OCI-LY3 (cell line): Measurements from ENCODE around the gene PARK7.

ENCODE experiments used
- H2AFZ ChIP-seq: fragments of 200-600, 300-600 bp; shearing (Covaris generic); 2 replicates; pipeline ENCODE4 v1.6.0; 2014; ENCODE audit warnings: antibody characterized with exemption, low read depth, low read length
- H3K27ac ChIP-seq: fragments of 200-600, 300-600 bp; sonication (generic); 2 replicates; pipeline ENCODE4 v1.5.1; 2014; ENCODE audit warnings: mild to moderate bottlenecking, low read length, moderate library complexity, mixed read lengths
- H3K27me3 ChIP-seq: fragments of 200-600, 300-600 bp; sonication (generic); 2 replicates; pipeline ENCODE4 v1.6.1; 2014; ENCODE audit warnings: low read depth, low read length, mixed read lengths
- H3K36me3 ChIP-seq: fragments of 200-600, 300-600 bp; sonication (generic); replicated peaks from 2 replicates; pipeline ENCODE3; 2014; ENCODE audit warnings: low read depth, low read length, mixed read lengths
- H3K4me1 ChIP-seq: fragments of 300-600, 200-600 bp; sonication (generic); 2 replicates; pipeline ENCODE4 v1.6.1; 2014; ENCODE audit warnings: low read length, mixed read lengths
- H3K4me2 ChIP-seq: fragments of 200-600, 300-600 bp; sonication (generic); 2 replicates; pipeline ENCODE4 v1.6.1; 2014; ENCODE audit warnings: low read length, mixed read lengths
- H3K4me3 ChIP-seq: fragments of 300-600, 200-600 bp; sonication (generic); 2 replicates; pipeline ENCODE4 v1.5.1; 2014; ENCODE audit warnings: antibody characterized with exemption, mild to moderate bottlenecking, low read length, moderate library complexity
- H3K79me2 ChIP-seq: fragments of 300-600, 200-600 bp; shearing (Covaris generic); 2 replicates; pipeline ENCODE4 v1.6.1; 2014; ENCODE audit warnings: mild to moderate bottlenecking, low read length, mixed read lengths
- H3K9ac ChIP-seq: fragments of 300-600, 200-600 bp; shearing (Covaris generic); 2 replicates; pipeline ENCODE4 v1.6.0; 2014; ENCODE audit warnings: mild to moderate bottlenecking, low read length, moderate library complexity
- H3K9me3 ChIP-seq: fragments of 200-600, 300-600 bp; shearing (Covaris generic); 2 replicates; pipeline ENCODE4 v1.6.1; 2014; ENCODE audit warnings: low read length, mixed read lengths; ENCODE audit not compliant: insufficient read depth
- H4K20me1 ChIP-seq: fragments of 200-600, 300-600 bp; sonication (generic); 2 replicates; pipeline ENCODE4 v1.6.1; 2016; ENCODE audit warnings: low read length, mixed read lengths; ENCODE audit not compliant: insufficient read depth
- CTCF ChIP-seq: fragments of 200-600, 300-600 bp; sonication (generic); IDR thresholded peaks from 2 replicates; pipeline ENCODE4 v1.5.1; 2014; ENCODE audit warnings: antibody characterized with exemption, low read length, low read depth
- EZH2phosphoT487 ChIP-seq: fragments of 200-600 bp; shearing (Covaris generic); IDR thresholded peaks from 2 replicates; pipeline ENCODE4 v1.6.1; 2018; ENCODE audit warnings: antibody characterized with exemption, mixed run types, low read depth

The PARK7 gene

DNA sequence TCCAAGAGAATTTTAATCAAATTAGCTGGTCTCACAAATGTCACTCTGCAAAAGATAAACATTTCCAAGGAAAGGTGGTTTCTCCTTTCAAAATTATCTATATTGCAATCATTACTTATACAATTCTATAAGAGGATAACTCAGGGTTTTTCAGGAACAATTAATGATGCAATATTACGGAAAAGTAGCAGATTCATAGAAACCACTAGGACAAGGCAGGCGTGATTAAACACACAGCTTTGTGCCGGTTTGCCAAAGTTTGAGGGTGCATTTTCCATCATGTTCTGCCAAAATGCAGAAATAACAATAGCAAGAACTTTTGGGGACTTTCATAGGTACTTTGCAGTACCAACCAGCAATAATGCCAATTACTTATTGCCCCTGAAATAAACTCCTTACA, 21.5 kb upstream of the PARK7 start:
- Histone ChIP-seq H3K4me2 (no peak overlapping the region), H3K27me3 (no peaks in the 10 kb centered on the region), H3K79me2 (no peaks in the 10 kb centered on the region), H2AFZ (no peak overlapping the region), H3K9me3 (no peaks in the 10 kb centered on the region), H3K27ac (no peak overlapping the region), H3K4me1 (peaks cover 8% of the 10 kb centered on the region; the same call in 1 of the 2 replicates), H3K4me3 (no peak overlapping the region), H3K36me3 (no peaks in the 10 kb centered on the region), H4K20me1 (no peaks in the 10 kb centered on the region), H3K9ac (no peak overlapping the region)
- no peak for TF ChIP-seq EZH2phosphoT487
- TF ChIP-seq CTCF, result no peak

DNA sequence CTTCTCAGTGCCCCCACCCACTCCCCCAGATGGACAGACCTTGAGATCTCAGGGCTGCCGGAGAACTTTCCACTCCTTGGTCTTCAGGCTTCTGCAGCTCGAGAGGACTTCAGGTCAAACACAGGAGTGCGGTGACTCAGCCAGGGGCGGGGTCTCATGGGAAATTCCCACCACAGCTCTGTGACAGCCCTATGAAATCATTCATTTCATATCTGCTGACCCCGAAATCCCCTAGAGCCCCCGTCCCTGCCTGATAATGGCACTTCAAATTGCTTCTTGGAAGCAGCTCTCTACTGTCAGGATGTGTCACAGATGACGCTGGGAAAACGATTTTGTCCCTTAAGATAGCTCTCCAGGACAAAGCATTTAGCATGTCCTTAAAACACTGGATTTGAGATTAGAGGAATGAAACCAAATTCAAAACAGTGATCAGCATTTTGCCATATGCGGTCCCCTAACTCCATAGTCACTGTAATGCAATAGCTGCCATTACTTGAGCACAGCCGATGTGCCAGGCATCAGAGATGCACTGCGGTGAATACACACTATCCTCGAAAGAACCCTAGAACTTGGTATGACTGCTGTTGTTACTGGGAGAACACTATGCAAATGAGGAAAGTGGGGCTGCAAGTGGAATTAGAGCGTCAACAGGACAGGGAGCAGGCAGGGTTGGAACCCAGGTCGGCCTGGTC, 20.6 kb upstream of the PARK7 start, which contains the start of gene TNFRSF9:
Gene TNFRSF9 (minus strand): TSS at position 95 of the 692 bp plus-strand sequence. CDS start 845 bp downstream, outside the sequence.
- H3K9ac ChIP-seq, result no peak within 1 kb of the TSS
- no peaks in the 10 kb centered on the region for H3K9me3 ChIP-seq
- no peaks in the 10 kb centered on the region for H3K27me3 ChIP-seq
- no peaks in the 10 kb centered on the region for H4K20me1 ChIP-seq
- no peak within 1 kb of the TSS for H3K4me3 ChIP-seq
- peaks cover 8% of the 10 kb centered on the region; the same call in 1 of the 2 replicates for H3K4me1 ChIP-seq
- no peak within 1 kb of the TSS for H2AFZ ChIP-seq
- no peaks in the 10 kb centered on the region for H3K79me2 ChIP-seq
- no peaks in the 10 kb centered on the region for H3K36me3 ChIP-seq
- no peak within 1 kb of the TSS for H3K27ac ChIP-seq
- peak within 1 kb of the TSS; percentile 26 for H3K4me2 ChIP-seq
- TF ChIP-seq EZH2phosphoT487 (no peak), CTCF (no peak)

GRCh38 chr1:7941437-7941793, 20.1 kb upstream of the PARK7 start:
- Histone ChIP-seq H3K4me1 (peaks cover 8% of the 10 kb centered on the region; the same call in 1 of the 2 replicates), H3K4me3 (no peak overlapping the region), H3K9me3 (no peaks in the 10 kb centered on the region), H3K79me2 (no peaks in the 10 kb centered on the region), H4K20me1 (no peaks in the 10 kb centered on the region), H3K9ac (no peak overlapping the region), H3K36me3 (no peaks in the 10 kb centered on the region), H3K4me2 (no peak overlapping the region), H2AFZ (no peak overlapping the region), H3K27ac (no peak overlapping the region), H3K27me3 (no peaks in the 10 kb centered on the region)
- TF ChIP-seq CTCF, result no peak
- no peak for TF ChIP-seq EZH2phosphoT487

DNA sequence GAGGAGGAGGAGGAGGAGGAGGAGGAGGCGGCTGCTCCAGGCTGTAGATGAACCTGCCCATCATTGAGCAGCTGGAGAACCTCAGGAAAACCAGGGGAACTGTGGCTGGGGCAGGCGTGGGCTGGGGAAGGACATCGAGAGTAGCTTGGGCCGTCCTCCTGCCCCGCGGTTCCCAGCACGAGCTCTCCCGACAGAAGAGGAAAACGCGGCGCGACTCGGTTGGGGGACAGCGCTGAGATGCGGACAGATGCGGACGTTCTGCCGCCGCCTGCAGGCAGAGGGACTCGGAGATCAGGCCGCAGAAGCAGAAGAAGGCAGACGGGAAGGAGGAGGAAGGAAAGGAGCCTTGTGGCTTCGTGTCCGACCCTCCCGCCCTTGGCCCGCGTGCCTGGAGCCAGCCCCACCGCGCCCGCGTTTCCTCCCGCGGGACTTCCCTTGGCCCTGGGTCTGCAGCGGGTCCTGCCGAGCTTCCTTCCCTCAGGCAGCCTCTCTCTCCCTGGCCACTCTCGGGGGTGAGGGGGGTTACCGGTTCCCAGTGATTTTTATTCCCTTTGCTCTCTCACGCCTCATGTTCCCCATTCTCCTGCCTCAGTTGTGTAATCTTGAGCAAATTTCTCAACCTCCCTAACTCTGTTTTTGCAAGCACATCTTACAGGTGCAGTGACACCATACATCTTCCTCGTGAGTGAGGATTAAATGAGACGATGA, 19.1 kb upstream of the PARK7 start:
- Histone ChIP-seq H4K20me1 (no peaks in the 10 kb centered on the region), H3K27me3 (no peaks in the 10 kb centered on the region), H3K36me3 (no peaks in the 10 kb centered on the region), H2AFZ (no peak overlapping the region), H3K4me1 (peaks cover 8% of the 10 kb centered on the region; the same call in 1 of the 2 replicates), H3K9me3 (no peaks in the 10 kb centered on the region), H3K4me3 (no peak overlapping the region), H3K79me2 (no peaks in the 10 kb centered on the region), H3K27ac (no peak overlapping the region), H3K9ac (no peak overlapping the region), H3K4me2 (no peak overlapping the region)
- TF ChIP-seq CTCF (no peak), EZH2phosphoT487 (no peak)
